HG03354 (cell line): Measurements from ENCODE around the gene ABR.
"Not testable (repeated sequence)": the region's sequence is repeated elsewhere in the genome, so short reads cannot be mapped to it uniquely, and the experiment has no call there.

Experiments
- ATAC-seq: cut with Tn5 transposase; IDR thresholded peaks from one replicate; pipeline ENCODE4 v1.9.1; 2021; ENCODE audit warnings: mild to moderate bottlenecking; ENCODE audit not compliant: unreplicated experiment, poor library complexity, severe bottlenecking

ABR gene

GRCh38 chr17:1055751-1056645 lies 123.8 kb downstream of the ABR start:
- ATAC-seq: no peak

- no peak for ATAC-seq
Measured at GRCh38 chr17:1055231-1055630, 124.5 kb downstream of the ABR start.

- no peak for ATAC-seq
Measured at GRCh38 chr17:1054656-1055055, 125.1 kb downstream of the ABR start.

- ATAC-seq: no peak
Measured at GRCh38 chr17:1053661-1054360, 126.0 kb downstream of the ABR start.

- ATAC-seq: no peak
Measured at GRCh38 chr17:1050996-1051925, 128.5 kb downstream of the ABR start.

- no peak for ATAC-seq
Measured at GRCh38 chr17:1050246-1050995, 129.4 kb downstream of the ABR start.

GRCh38 chr17:1049446-1050225 lies 130.1 kb downstream of the ABR start:
- ATAC-seq: no peak

GRCh38 chr17:1048516-1049115 lies 131.2 kb downstream of the ABR start:
- not testable (repeated sequence) for ATAC-seq

GRCh38 chr17:1047879-1048470 lies 131.8 kb downstream of the ABR start:
- no peak for ATAC-seq

GRCh38 chr17:1047177-1047878 lies 132.5 kb downstream of the ABR start:
- no peak for ATAC-seq

- ATAC-seq: no peak
Measured at GRCh38 chr17:1045456-1045855, 134.3 kb downstream of the ABR start.

- not testable (repeated sequence) for ATAC-seq
Measured at GRCh38 chr17:1044387-1045009, 135.3 kb downstream of the ABR start.

- no peak for ATAC-seq
Measured at GRCh38 chr17:1043601-1044251, 136.1 kb downstream of the ABR start.

GRCh38 chr17:1042486-1042885 lies 137.3 kb downstream of the ABR start:
- no peak for ATAC-seq

- ATAC-seq: no peak
Measured at GRCh38 chr17:1041746-1042145, 138.0 kb downstream of the ABR start.

GRCh38 chr17:1040216-1040600 lies 139.6 kb downstream of the ABR start:
- ATAC-seq: no peak
